ENCODE results near the gene UVRAG.

DNA sequence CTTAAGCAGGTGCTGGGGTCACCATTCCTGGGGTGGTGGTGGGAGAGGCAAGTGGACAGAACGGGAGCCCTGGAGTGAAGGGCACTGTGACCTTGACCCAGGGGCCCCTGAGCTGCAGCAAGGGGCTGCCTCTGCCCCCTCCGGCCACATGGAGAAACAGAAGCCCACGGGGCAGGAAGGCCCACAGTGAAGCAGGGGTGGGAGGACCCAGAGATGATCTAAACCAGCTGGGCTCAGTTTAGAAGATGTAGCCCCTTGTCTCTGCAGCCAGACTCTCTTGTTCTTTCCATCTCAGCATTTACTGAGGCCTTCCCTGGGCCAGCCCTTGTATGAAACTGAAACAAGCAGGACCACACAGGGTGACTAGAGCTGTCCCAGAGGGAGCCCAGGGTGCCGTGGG is 360.8 kb downstream of the UVRAG start:
- TF ChIP-seq POLR2A (IDR thresholded peaks at IDR 0.05; ENCODE audit: low read length) (no peak), GATA1 (IDR thresholded peaks at IDR 0.05; ENCODE audit: low read depth, low read length) (no peak)
